Neural progenitor cell (in vitro differentiated cells): ENCODE results near the gene DTNB.

ENCODE experiments used
- EZH2phosphoT487 ChIP-seq: fragments of 200-600 bp; sonication (generic); IDR thresholded peaks from 2 replicates; pipeline ENCODE4 v1.6.1; 2017; ENCODE audit warnings: antibody characterized with exemption
- TF ChIP-seq, protein P1 (sequence below): fragments of 200-600 bp; sonication (generic); IDR thresholded peaks from 2 replicates; pipeline ENCODE4 v1.5.1; 2017; ENCODE audit warnings: antibody characterized with exemption, mild to moderate bottlenecking

DNA sequence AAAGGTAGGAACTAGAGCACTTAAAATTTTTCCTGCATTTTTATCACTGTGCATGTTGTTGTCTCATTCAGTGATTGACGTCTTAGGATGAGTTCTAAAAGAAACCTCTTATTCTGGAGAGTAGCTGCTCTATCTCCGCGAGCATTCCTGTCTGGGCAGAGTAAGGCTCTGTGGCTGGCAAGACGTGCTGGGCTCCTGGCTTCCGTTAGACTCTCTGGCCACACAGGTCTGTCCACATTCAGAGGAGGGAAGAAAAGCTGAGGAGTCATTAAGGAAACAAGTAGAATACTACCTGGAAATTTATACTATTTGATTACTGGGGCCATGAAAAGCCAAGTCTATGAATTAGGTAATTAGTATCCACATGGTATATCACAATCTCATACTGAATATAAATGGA, 193.6 kb downstream of the DTNB start:
- no peak for TF ChIP-seq EZH2phosphoT487
- TF ChIP-seq, protein P1, sequence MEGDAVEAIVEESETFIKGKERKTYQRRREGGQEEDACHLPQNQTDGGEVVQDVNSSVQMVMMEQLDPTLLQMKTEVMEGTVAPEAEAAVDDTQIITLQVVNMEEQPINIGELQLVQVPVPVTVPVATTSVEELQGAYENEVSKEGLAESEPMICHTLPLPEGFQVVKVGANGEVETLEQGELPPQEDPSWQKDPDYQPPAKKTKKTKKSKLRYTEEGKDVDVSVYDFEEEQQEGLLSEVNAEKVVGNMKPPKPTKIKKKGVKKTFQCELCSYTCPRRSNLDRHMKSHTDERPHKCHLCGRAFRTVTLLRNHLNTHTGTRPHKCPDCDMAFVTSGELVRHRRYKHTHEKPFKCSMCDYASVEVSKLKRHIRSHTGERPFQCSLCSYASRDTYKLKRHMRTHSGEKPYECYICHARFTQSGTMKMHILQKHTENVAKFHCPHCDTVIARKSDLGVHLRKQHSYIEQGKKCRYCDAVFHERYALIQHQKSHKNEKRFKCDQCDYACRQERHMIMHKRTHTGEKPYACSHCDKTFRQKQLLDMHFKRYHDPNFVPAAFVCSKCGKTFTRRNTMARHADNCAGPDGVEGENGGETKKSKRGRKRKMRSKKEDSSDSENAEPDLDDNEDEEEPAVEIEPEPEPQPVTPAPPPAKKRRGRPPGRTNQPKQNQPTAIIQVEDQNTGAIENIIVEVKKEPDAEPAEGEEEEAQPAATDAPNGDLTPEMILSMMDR: no peak
